Osteocyte (in vitro differentiated cells): ENCODE data around the gene RASL12. TPM values are rescaled to one million over a fixed set of nuclear protein-coding genes. Genes with fewer than 3 reads are reported as not detected.

ENCODE experiments used
- DNase-seq: peaks from one replicate; pipeline ENCODE4 v3.0.0; 2021; ENCODE audit warnings: mixed read lengths; ENCODE audit not compliant: unreplicated experiment; ENCODE audit errors: extremely low spot score
- H3K27ac Mint-ChIP-seq: one replicate; pipeline ENCODE4 v1.8.0; 2021; ENCODE audit warnings: mild to moderate bottlenecking, mixed read lengths; ENCODE audit not compliant: unreplicated experiment
- H3K27me3 Mint-ChIP-seq: one replicate; pipeline ENCODE4 v1.8.0; 2021; ENCODE audit warnings: mixed read lengths; ENCODE audit not compliant: unreplicated experiment
- H3K36me3 Mint-ChIP-seq: one replicate; pipeline ENCODE4 v1.8.0; 2021; ENCODE audit warnings: mixed read lengths; ENCODE audit not compliant: unreplicated experiment
- H3K4me1 Mint-ChIP-seq: one replicate; pipeline ENCODE4 v1.8.0; 2021; ENCODE audit warnings: mixed read lengths; ENCODE audit not compliant: unreplicated experiment
- H3K4me3 Mint-ChIP-seq: one replicate; pipeline ENCODE4 v1.8.0; 2021; ENCODE audit warnings: mild to moderate bottlenecking, moderate library complexity, mixed read lengths; ENCODE audit not compliant: unreplicated experiment
- H3K9me3 Mint-ChIP-seq: one replicate; pipeline ENCODE4 v1.8.0; 2021; ENCODE audit warnings: mixed read lengths; ENCODE audit not compliant: unreplicated experiment
- total RNA-seq: library from RNA; stranded (reverse); gene quantifications from 2 replicates; pipeline ENCODE4 v1.2.1, GENCODE V29; 2021
- TF ChIP-seq, protein P1 (sequence below): fragments of 200-600 bp; sonication (generic); IDR thresholded peaks from 2 replicates; pipeline ENCODE4 v1.5.0; 2021; ENCODE audit warnings: antibody characterized with exemption, mild to moderate bottlenecking, moderate library complexity

RASL12 gene
- total RNA-seq, 1 donor from 2014 or later = 0.78 TPM

DNA sequence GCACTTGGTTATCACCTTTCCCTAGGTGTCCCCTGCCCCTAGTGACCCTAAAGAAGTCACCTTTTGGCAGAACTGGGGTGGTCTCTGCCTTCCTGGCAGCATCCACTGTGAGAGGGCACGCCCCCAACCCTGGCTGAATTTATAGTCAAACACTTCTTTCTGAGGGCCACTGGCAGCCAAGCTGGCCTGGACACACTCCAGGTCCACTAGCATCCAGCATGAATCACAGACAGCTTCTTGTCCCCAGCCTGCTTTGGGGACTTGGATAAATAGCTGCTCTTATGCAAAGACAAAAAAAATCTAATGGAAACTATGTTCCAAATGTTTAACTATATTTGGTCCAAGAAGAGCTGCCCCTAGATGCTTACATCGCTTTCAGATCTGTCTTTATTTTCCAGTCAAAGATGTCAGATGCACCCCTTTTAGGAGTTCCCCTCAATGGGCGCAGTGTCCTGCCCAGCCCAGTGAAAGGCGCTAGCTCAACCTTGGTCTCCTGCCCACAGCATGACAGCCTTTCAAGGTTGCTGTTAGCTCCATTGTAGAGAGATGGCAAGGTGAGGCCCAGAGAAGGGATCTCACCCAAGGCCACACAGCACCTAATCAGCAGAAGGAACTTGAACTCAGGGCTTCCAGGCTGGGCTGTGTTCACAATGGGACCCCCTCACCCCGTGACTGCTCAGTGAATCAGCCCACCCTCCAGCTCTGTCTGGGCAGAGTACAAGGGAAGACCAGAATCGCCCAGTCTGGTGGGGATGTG, 7.0 kb downstream of the RASL12 start:
- no peak for DNase-seq

DNA sequence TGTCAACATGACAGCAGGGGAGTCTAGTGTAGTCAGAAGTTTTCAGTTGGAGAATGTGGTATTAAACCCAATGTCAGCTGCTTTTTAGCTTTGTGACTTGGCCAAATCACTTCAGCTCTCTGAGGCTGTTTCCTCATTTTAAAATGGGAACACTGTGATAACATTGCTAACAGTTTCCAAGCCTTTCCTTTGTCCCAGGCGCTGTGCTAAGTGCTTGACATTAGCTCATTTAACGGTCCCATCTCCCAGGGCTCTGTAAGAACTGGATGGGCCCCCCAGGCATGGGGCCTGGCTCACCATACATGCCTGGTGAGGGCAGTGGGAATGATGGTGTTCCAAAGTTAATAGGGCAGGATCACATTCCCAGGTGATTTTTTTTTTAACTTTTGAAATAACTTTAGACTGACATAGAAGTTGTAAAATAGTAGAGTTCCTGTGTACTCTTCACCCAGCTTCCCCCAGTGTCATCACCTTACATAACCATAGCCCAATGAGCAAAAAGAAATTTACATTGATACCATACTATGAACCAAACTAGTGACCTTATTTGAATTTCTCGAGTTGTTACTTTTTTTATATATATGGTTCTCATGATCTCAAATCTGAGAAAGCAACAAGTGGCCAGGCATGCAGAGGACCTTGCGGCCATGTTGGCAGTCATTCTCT, 7.7 kb downstream of the RASL12 start:
- TF ChIP-seq, protein P1, sequence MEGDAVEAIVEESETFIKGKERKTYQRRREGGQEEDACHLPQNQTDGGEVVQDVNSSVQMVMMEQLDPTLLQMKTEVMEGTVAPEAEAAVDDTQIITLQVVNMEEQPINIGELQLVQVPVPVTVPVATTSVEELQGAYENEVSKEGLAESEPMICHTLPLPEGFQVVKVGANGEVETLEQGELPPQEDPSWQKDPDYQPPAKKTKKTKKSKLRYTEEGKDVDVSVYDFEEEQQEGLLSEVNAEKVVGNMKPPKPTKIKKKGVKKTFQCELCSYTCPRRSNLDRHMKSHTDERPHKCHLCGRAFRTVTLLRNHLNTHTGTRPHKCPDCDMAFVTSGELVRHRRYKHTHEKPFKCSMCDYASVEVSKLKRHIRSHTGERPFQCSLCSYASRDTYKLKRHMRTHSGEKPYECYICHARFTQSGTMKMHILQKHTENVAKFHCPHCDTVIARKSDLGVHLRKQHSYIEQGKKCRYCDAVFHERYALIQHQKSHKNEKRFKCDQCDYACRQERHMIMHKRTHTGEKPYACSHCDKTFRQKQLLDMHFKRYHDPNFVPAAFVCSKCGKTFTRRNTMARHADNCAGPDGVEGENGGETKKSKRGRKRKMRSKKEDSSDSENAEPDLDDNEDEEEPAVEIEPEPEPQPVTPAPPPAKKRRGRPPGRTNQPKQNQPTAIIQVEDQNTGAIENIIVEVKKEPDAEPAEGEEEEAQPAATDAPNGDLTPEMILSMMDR = no peak
- no peak overlapping the region for H3K27ac Mint-ChIP-seq

More for the DNA sequence above, 7.0 kb downstream of the RASL12 start:
- no peaks in the 10 kb centered on the region for H3K36me3 Mint-ChIP-seq
- no peaks in the 10 kb centered on the region for H3K9me3 Mint-ChIP-seq
- H3K4me3 Mint-ChIP-seq = no peak overlapping the region
- H3K27me3 Mint-ChIP-seq = peaks cover 4% of the 10 kb centered on the region
- H3K27ac Mint-ChIP-seq = no peak overlapping the region
- H3K4me1 Mint-ChIP-seq = peaks cover 13% of the 10 kb centered on the region
- TF ChIP-seq, protein P1 = no peak

DNA sequence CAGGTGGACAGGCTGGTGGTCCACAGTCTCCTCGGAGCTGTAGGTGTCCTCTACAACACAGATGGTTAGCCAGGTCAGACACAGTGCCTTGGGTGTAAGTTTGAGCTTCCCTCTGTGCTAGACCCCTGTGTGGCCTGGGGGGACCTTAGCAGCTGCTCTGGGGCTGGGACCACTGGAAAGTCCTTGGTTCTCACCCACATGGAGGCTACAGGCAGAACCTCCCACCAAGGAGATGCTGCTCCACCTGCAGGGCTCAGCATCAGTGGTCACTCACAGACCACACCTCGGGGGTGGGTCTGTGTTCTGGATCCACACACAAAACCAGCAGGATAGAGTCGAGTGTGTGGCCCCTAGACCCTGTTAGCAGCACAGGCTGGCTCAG, 8.4 kb downstream of the RASL12 start:
- peaks cover 16% of the 10 kb centered on the region for H3K4me1 Mint-ChIP-seq
- no peaks in the 10 kb centered on the region for H3K9me3 Mint-ChIP-seq
- H3K27me3 Mint-ChIP-seq = peaks cover 4% of the 10 kb centered on the region
- H3K4me3 Mint-ChIP-seq = no peak overlapping the region
- TF ChIP-seq, protein P1 = no peak
- no peaks in the 10 kb centered on the region for H3K36me3 Mint-ChIP-seq
- DNase-seq = no peak
- H3K27ac Mint-ChIP-seq = no peak overlapping the region

More for the DNA sequence above, 7.7 kb downstream of the RASL12 start:
- Mint-ChIP-seq H3K36me3 (no peaks in the 10 kb centered on the region), H3K4me1 (peaks cover 16% of the 10 kb centered on the region), H3K27me3 (peaks cover 4% of the 10 kb centered on the region), H3K4me3 (no peak overlapping the region), H3K9me3 (no peaks in the 10 kb centered on the region)
- DNase-seq = no peak

DNA sequence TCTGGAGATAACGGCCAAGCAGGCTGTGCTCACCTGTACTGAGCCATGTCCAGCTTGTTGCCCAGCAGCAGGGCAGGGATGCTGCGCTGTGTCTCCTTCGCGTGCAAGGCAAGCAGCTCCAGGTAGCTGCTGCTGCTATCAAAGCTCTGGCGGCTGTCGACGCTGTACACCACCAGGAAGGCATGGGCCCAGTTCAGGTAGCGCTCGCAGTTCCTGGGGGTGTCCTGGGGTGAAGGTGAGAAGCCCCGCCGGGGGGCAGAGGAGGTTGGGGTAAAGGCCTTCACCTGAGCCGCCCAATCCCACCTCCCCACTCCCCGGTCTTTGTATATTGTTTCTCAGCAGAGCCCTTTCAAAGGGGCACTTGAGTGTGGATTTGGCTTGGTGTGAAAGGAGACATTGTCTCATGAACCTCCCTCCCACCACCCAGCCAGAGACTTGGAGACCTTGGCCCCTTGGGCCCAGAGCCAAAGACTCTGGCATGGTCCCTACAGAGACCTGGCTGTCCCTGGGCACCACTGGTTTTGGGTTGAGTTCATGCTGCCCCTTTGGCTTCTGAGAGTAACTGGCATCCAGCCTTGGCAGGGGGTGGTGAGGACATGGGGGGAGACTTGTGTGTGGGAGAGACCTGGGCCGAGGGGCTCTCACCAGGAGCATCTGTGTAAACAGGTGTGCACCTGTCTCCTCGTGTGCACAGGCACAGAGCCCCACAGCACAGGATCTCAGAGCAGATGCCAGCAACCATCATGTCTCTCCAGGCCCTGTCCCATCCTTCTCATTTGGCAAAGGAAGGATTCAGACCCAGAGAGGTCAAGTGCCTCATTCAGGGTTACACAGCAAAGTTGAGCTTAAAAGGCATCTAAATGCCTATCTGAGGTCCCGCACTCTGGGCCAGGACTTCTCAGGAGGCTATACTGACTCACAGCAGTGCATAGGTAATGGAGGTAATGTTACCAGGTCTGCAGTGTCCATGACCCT, 9.1 kb downstream of the RASL12 start:
- no peak overlapping the region for H3K4me3 Mint-ChIP-seq
- H3K9me3 Mint-ChIP-seq = no peaks in the 10 kb centered on the region
- TF ChIP-seq, protein P1 = no peak
- peaks cover 2% of the 10 kb centered on the region for H3K27me3 Mint-ChIP-seq
- H3K27ac Mint-ChIP-seq = no peak overlapping the region
- no peak for DNase-seq
- H3K36me3 Mint-ChIP-seq = no peaks in the 10 kb centered on the region
- peaks cover 16% of the 10 kb centered on the region for H3K4me1 Mint-ChIP-seq
